ENCODE results near the gene FECH.
"Not testable (repeated sequence)": the region's sequence is repeated elsewhere in the genome, so short reads cannot be mapped to it uniquely, and the experiment has no call there.

FECH gene

DNA sequence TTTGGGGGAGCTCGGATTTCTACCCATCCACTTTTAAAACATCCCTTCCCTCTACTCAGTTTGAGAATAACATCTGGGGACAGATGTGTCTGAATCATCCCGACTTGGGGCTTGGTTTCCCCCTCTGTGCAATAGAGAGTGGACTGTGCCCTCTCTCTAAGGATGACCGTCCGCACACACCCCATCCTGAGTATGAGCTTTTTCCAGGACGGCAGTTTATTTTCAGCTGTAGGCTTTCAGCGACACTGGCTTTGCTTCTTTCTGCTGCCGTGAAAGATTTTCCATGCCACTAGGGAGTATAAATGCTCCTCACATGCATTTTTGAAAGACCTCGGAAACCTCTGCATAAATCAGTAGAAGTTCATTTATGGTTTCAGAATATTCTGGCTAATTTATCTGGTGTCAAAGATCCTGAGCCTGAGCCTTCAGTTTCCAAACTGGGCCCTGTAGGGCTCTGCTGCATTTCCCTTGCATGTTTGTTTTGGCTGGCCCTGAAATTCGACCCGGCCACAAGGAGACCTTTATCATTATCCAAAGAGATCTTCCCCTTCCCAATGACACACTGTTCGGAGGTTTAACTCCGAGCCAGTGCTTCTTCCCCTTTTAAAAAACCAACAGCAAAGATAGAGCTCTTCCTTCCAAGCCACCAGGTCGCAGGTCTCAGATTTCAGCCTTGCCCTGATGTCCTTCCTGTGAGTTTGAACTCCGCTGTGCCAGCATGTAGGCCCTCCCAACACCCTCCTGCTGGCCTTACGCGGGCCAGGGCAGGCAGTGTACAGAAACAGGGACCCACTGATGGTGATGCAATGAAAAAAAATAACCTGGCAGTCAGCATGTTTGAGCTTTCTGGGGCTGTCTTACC lies 53.3 kb downstream of the FECH start:
- no peak for DNase-seq (ENCODE audit: low read depth)

DNA sequence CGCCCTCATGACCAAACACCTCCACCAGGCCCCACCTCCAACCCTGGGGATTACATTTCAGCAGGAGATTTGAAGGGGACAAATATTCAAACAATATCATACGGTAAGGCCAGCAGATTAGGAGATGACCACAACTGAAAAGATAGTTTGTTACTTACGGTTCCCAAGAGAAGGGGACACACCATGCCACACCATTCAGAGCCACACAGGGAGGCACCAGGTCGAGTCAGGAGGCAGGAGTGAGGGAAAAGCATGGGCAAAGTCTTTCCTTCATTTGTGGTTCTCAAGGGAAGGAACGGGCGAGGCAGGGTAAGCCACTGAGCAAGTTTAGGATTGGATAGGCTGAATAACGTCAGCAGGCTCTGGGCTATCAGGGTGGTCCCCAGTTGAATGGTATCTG lies 57.4 kb downstream of the FECH start:
- no peak for DNase-seq (ENCODE audit: low read depth)

DNA sequence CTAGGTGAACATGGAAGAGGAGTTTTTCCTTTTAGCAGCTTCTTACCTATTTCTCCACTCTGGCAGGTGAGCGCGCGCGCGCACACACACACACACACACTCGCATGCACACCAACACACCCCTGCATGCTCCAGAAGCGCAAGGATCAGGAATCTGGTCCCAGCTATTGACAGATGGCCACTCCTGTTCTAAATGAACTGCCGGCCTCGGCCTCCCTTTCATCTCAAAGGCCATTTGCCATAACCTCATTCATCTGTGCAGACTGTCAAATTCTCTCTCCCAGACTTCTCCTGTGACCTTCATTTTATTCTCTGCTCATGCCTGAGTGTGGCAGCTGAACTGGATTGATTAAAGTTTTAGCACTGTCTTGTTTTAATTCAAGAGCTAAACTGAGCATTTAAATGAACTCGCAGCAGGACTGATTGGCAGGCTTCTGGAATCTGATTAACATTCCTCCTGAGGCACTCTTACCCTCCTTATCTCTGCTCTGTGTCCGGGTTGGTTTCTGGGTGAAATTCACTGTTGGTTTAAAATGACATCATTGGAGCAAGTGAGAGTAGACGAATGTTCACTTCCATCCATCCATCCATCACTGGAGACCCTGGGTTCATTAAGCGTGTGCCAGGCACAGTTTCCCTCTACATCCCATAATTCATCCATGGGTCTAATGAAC lies 58.8 kb downstream of the FECH start:
- no peak for DNase-seq (ENCODE audit: low read depth)

- DNase-seq (ENCODE audit: low read depth) = no peak
These were observed 63.1 kb downstream of the FECH start for GRCh38 chr18:57523171-57523956.

- DNase-seq (ENCODE audit: low read depth) = not testable (repeated sequence)
These were observed 64.2 kb downstream of the FECH start for GRCh38 chr18:57522348-57522747.

- DNase-seq (ENCODE audit: low read depth) = no peak
These were observed 66.7 kb downstream of the FECH start for GRCh38 chr18:57519668-57520424.

- no peak for DNase-seq (ENCODE audit: low read depth)
These were observed 68.0 kb downstream of the FECH start for GRCh38 chr18:57518533-57518932.

- no peak for DNase-seq (ENCODE audit: low read depth)
These were observed 70.4 kb downstream of the FECH start for GRCh38 chr18:57516056-57516455.

DNA sequence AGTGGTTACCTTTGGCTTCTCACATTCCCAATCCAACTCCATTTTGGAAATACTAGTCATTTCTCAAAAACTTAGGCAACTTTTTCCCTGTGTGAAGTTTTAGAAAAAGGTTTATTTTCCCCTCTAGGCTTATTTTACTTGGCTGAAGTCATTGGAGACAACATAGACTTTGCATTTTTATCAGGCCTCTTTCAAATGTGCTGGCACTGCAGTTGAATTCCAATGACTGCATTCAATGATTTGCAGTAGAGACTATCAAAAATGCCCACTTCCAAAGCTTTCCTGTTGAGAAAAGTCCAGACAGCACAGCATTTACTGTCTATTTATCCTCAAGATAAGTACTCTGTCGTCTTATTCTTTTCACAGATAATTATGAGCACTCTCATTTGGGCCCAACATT lies 81.3 kb downstream of the FECH start:
- no peak for DNase-seq (ENCODE audit: low read depth)

GRCh38 chr18:57502624-57503023 lies 83.9 kb downstream of the FECH start:
- DNase-seq (ENCODE audit: low read depth) = no peak

- DNase-seq (ENCODE audit: low read depth) = no peak
These were observed 87.7 kb downstream of the FECH start for GRCh38 chr18:57498682-57499256.
